ENCODE measurements around the gene AP5M1.

DNA sequence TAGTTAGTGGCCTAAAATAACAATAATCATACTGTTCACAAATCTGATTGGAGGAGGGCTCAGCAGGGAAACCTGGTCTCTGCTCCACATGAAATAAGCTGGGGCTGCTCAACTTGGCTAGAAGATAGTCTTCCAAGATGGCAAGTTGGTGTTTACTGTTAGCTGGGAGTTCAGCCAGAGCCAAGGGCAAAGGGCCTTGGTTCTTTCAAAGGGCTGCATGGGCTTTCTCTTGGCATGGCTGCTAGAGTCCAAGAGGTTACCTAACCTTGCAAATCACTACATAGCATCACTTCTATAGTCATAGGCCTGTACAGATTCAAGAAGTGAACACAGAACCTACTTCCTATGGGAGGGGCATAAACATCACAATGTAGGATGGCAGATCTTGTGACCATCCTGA, 7.2 kb upstream of the AP5M1 start:
- TF ChIP-seq EZH2 (IDR thresholded peaks at IDR 0.05; ENCODE audit: borderline replicate concordance) (no peak), EZH2phosphoT487 (IDR thresholded peaks at IDR 0.05; ENCODE audit: low read depth, severe bottlenecking, unreplicated experiment) (no peak)
- TF ChIP-seq, protein P1, sequence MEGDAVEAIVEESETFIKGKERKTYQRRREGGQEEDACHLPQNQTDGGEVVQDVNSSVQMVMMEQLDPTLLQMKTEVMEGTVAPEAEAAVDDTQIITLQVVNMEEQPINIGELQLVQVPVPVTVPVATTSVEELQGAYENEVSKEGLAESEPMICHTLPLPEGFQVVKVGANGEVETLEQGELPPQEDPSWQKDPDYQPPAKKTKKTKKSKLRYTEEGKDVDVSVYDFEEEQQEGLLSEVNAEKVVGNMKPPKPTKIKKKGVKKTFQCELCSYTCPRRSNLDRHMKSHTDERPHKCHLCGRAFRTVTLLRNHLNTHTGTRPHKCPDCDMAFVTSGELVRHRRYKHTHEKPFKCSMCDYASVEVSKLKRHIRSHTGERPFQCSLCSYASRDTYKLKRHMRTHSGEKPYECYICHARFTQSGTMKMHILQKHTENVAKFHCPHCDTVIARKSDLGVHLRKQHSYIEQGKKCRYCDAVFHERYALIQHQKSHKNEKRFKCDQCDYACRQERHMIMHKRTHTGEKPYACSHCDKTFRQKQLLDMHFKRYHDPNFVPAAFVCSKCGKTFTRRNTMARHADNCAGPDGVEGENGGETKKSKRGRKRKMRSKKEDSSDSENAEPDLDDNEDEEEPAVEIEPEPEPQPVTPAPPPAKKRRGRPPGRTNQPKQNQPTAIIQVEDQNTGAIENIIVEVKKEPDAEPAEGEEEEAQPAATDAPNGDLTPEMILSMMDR (IDR thresholded peaks at IDR 0.05; ENCODE audit: poor library complexity) = no peak
